Chondrocyte (in vitro differentiated cells): ENCODE measurements around the gene CYP3A7. TPM values are rescaled to one million over a fixed set of nuclear protein-coding genes. Genes with fewer than 3 reads are reported as not detected.
"Not testable (repeated sequence)": the region's sequence is repeated elsewhere in the genome, so short reads cannot be mapped to it uniquely, and the experiment has no call there.

Source experiments
- DNase-seq: peaks from one replicate; pipeline ENCODE4 v3.0.0; 2021; ENCODE audit warnings: mixed read lengths, low spot score
- H3K27ac Mint-ChIP-seq: one replicate; pipeline ENCODE4 v1.8.0; 2021; ENCODE audit warnings: mild to moderate bottlenecking, moderate library complexity, mixed read lengths; ENCODE audit not compliant: unreplicated experiment
- H3K27me3 Mint-ChIP-seq: 2 replicates; pipeline ENCODE4 v1.8.0; 2021; ENCODE audit warnings: low read depth, mixed read lengths
- H3K36me3 Mint-ChIP-seq: 2 replicates; pipeline ENCODE4 v1.8.0; 2021; ENCODE audit warnings: low read depth, mixed read lengths
- H3K4me1 Mint-ChIP-seq: 2 replicates; pipeline ENCODE4 v1.8.0; 2021; ENCODE audit warnings: low read depth, mild to moderate bottlenecking, mixed read lengths
- H3K4me3 Mint-ChIP-seq: one replicate; pipeline ENCODE4 v1.8.0; 2021; ENCODE audit warnings: mild to moderate bottlenecking, moderate library complexity, mixed read lengths; ENCODE audit not compliant: unreplicated experiment
- H3K9me3 Mint-ChIP-seq: 2 replicates; pipeline ENCODE4 v1.8.0; 2021; ENCODE audit warnings: low read depth, mixed read lengths
- CTCF ChIP-seq: fragments of 200-600 bp; sonication (generic); IDR thresholded peaks from 2 replicates; pipeline ENCODE4 v1.5.0; 2021; ENCODE audit warnings: antibody characterized with exemption, mild to moderate bottlenecking, moderate library complexity
- total RNA-seq: library from RNA; stranded (reverse); gene quantifications from 3 replicates; pipeline ENCODE4 v1.2.1, GENCODE V29; 2021

Gene CYP3A7
- total RNA-seq, 1 donor from 2014 or later, result not detected

- H3K27me3 Mint-ChIP-seq, result peaks cover 32% of the 10 kb centered on the region
- H3K4me3 Mint-ChIP-seq, result no peak overlapping the region
- peaks cover 1% of the 10 kb centered on the region for H3K36me3 Mint-ChIP-seq
- H3K9me3 Mint-ChIP-seq, result peaks cover 4% of the 10 kb centered on the region
- H3K27ac Mint-ChIP-seq, result no peak overlapping the region
- H3K4me1 Mint-ChIP-seq, result peaks cover 8% of the 10 kb centered on the region
- DNase-seq, result no peak
- TF ChIP-seq CTCF, result no peak
These were observed 31.6 kb upstream of the CYP3A7 start for GRCh38 chr7:99766484-99767099.

- H3K9me3 Mint-ChIP-seq, result no peaks in the 10 kb centered on the region
- H3K4me3 Mint-ChIP-seq, result no peak overlapping the region
- H3K4me1 Mint-ChIP-seq, result peaks cover 8% of the 10 kb centered on the region
- TF ChIP-seq CTCF, result no peak
- no peak for DNase-seq
- no peaks in the 10 kb centered on the region for H3K36me3 Mint-ChIP-seq
- no peak overlapping the region for H3K27ac Mint-ChIP-seq
- H3K27me3 Mint-ChIP-seq, result peaks cover 29% of the 10 kb centered on the region
These were observed 29.5 kb upstream of the CYP3A7 start for GRCh38 chr7:99764478-99764877.

GRCh38 chr7:99762680-99763327 lies 27.8 kb upstream of the CYP3A7 start:
- H3K4me1 Mint-ChIP-seq, result peaks cover 8% of the 10 kb centered on the region

GRCh38 chr7:99755085-99755484 lies 20.1 kb upstream of the CYP3A7 start:
- H3K27me3 Mint-ChIP-seq, result peaks cover 29% of the 10 kb centered on the region

More at GRCh38 chr7:99762680-99763327, 27.8 kb upstream of the CYP3A7 start:
- H3K4me3 Mint-ChIP-seq, result no peak overlapping the region
- H3K9me3 Mint-ChIP-seq, result no peaks in the 10 kb centered on the region
- no peaks in the 10 kb centered on the region for H3K36me3 Mint-ChIP-seq
- H3K27me3 Mint-ChIP-seq, result peaks cover 24% of the 10 kb centered on the region
- no peak for TF ChIP-seq CTCF
- no peak for DNase-seq
- peak overlapping the region; percentile 43 for H3K27ac Mint-ChIP-seq

GRCh38 chr7:99752356-99752755 lies 17.4 kb upstream of the CYP3A7 start:
- no peak for TF ChIP-seq CTCF
- no peak overlapping the region for H3K4me3 Mint-ChIP-seq
- peaks cover 26% of the 10 kb centered on the region for H3K27me3 Mint-ChIP-seq
- peaks cover 2% of the 10 kb centered on the region for H3K36me3 Mint-ChIP-seq
- H3K27ac Mint-ChIP-seq, result no peak overlapping the region
- H3K9me3 Mint-ChIP-seq, result peaks cover 15% of the 10 kb centered on the region
- H3K4me1 Mint-ChIP-seq, result no peaks in the 10 kb centered on the region
- DNase-seq, result no peak

More at GRCh38 chr7:99755085-99755484, 20.1 kb upstream of the CYP3A7 start:
- no peak for DNase-seq
- no peak overlapping the region for H3K27ac Mint-ChIP-seq
- no peak for TF ChIP-seq CTCF
- H3K9me3 Mint-ChIP-seq, result peaks cover 15% of the 10 kb centered on the region
- H3K4me1 Mint-ChIP-seq, result no peaks in the 10 kb centered on the region
- peaks cover 2% of the 10 kb centered on the region for H3K36me3 Mint-ChIP-seq
- no peak overlapping the region for H3K4me3 Mint-ChIP-seq

- H3K27ac Mint-ChIP-seq, result not testable (repeated sequence)
These were observed 16.5 kb upstream of the CYP3A7 start for GRCh38 chr7:99751322-99752052.

More at GRCh38 chr7:99751322-99752052, 16.5 kb upstream of the CYP3A7 start:
- not testable (repeated sequence) for H3K36me3 Mint-ChIP-seq, H3K4me1 Mint-ChIP-seq, DNase-seq, H3K4me3 Mint-ChIP-seq
- peaks cover 23% of the 10 kb centered on the region for H3K27me3 Mint-ChIP-seq
- peaks cover 13% of the 10 kb centered on the region for H3K9me3 Mint-ChIP-seq
